ENCODE results near the gene FUCA2. TPM values are rescaled to one million over a fixed set of nuclear protein-coding genes. Genes with fewer than 3 reads are reported as not detected.
"Not testable (repeated sequence)": the region's sequence is repeated elsewhere in the genome, so short reads cannot be mapped to it uniquely, and the experiment has no call there.

FUCA2 gene
- total RNA-seq, 1 donor from 2014 or later = 19.4 TPM

- no peak for DNase-seq (ENCODE audit: extremely low spot score in 2 of 2)
- no peak for TF ChIP-seq POLR2AphosphoS5 (IDR thresholded peaks at IDR 0.05; ENCODE audit: insufficient read depth in 1 of 2, low read depth in 1 of 2)
- TF ChIP-seq POLR2A (IDR thresholded peaks at IDR 0.05) = no peak
- TF ChIP-seq, protein P1, sequence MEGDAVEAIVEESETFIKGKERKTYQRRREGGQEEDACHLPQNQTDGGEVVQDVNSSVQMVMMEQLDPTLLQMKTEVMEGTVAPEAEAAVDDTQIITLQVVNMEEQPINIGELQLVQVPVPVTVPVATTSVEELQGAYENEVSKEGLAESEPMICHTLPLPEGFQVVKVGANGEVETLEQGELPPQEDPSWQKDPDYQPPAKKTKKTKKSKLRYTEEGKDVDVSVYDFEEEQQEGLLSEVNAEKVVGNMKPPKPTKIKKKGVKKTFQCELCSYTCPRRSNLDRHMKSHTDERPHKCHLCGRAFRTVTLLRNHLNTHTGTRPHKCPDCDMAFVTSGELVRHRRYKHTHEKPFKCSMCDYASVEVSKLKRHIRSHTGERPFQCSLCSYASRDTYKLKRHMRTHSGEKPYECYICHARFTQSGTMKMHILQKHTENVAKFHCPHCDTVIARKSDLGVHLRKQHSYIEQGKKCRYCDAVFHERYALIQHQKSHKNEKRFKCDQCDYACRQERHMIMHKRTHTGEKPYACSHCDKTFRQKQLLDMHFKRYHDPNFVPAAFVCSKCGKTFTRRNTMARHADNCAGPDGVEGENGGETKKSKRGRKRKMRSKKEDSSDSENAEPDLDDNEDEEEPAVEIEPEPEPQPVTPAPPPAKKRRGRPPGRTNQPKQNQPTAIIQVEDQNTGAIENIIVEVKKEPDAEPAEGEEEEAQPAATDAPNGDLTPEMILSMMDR (IDR thresholded peaks at IDR 0.05) = no peak
- intact Hi-C loops (cut with DNase I) = no loop called here
- Histone ChIP-seq H3K27ac (no peak overlapping the region), H3K9me3 (no peaks in the 10 kb centered on the region), H3K4me1 (no peaks in the 10 kb centered on the region), H3K4me3 (no peak overlapping the region), H3K27me3 (no peaks in the 10 kb centered on the region), H3K36me3 (peaks cover 4 to 39% of the 10 kb centered on the region in 2 donors)
Observed at GRCh38 chr6:143476545-143476944, 35.0 kb downstream of the FUCA2 start.

DNA sequence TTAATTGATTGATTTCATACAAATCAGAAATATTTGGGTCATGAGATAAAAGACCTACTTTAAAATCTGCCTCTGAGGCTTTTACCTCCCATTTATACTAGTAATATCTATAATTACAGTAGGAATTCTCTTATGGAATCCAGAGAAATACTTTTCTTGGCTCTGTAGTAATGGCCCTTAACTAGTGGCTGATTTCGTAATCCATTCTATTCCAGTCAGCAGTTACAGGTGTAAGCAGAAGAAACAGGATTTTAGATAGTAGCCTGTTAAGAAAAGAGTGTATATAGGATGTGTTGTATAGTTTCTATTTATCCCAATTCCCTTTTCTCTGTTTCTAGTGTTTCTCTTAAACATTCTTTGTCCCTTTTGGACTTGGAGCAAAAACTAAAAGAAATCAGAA is 39.7 kb downstream of the FUCA2 start:
- no peak for DNase-seq (ENCODE audit: extremely low spot score in 2 of 2)
- Histone ChIP-seq H3K36me3 (peaks cover 0 to 37% of the 10 kb centered on the region in 2 donors), H3K9me3 (no peaks in the 10 kb centered on the region), H3K4me1 (no peaks in the 10 kb centered on the region), H3K4me3 (no peak overlapping the region), H3K27me3 (no peaks in the 10 kb centered on the region), H3K27ac (no peak overlapping the region)
- intact Hi-C loops (cut with DNase I) = no loop called here
- TF ChIP-seq POLR2A (IDR thresholded peaks at IDR 0.05) (no peak), POLR2AphosphoS5 (IDR thresholded peaks at IDR 0.05; ENCODE audit: insufficient read depth in 1 of 2, low read depth in 1 of 2) (no peak)
- TF ChIP-seq, protein P1 (IDR thresholded peaks at IDR 0.05) = no peak

GRCh38 chr6:143468823-143469222 is 42.7 kb downstream of the FUCA2 start:
- H3K27me3 ChIP-seq; H3K4me1 ChIP-seq; DNase-seq (ENCODE audit: extremely low spot score in 2 of 2); H3K9me3 ChIP-seq; intact Hi-C loops (cut with DNase I); H3K27ac ChIP-seq; H3K4me3 ChIP-seq: not testable (repeated sequence)
- peaks cover 0 to 33% of the 10 kb centered on the region in 2 donors for H3K36me3 ChIP-seq

- Histone ChIP-seq H3K4me1 (no peaks in the 10 kb centered on the region), H3K9me3 (no peaks in the 10 kb centered on the region), H3K36me3 (peaks cover 0 to 33% of the 10 kb centered on the region in 2 donors), H3K4me3 (no peak overlapping the region), H3K27ac (no peak overlapping the region), H3K27me3 (no peaks in the 10 kb centered on the region)
- intact Hi-C loops (cut with DNase I) = no loop called here
- DNase-seq (ENCODE audit: extremely low spot score in 2 of 2) = no peak
- TF ChIP-seq, protein P1 (IDR thresholded peaks at IDR 0.05) = no peak
- TF ChIP-seq POLR2AphosphoS5 (IDR thresholded peaks at IDR 0.05; ENCODE audit: insufficient read depth in 1 of 2, low read depth in 1 of 2) = no peak
Observed at GRCh38 chr6:143468026-143468425, 43.5 kb downstream of the FUCA2 start.

DNA sequence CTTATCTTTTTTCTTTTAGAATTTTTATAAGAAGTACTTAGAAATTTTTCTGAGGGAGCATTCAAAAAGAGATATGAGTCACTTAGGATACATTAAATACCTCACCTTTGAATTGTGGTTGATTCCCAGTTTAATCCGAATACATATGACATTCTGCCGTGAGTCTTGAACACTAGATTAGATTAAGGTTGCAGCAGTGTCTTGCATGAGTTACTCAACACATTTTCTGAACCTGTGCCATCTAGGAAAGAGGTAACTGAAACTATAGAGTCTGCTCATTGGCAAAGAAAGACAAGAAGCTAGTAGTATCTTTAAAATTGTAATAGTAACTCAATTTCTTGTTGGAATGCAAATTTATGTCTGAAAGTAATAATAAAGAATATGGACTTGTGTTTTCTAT is 46.0 kb downstream of the FUCA2 start:
- Histone ChIP-seq H3K4me1 (no peaks in the 10 kb centered on the region), H3K27ac (no peak overlapping the region), H3K4me3 (no peak overlapping the region), H3K9me3 (no peaks in the 10 kb centered on the region), H3K36me3 (peaks cover 0 to 29% of the 10 kb centered on the region in 2 donors), H3K27me3 (no peaks in the 10 kb centered on the region)
- intact Hi-C loops (cut with DNase I) = no loop called here
- TF ChIP-seq POLR2A (IDR thresholded peaks at IDR 0.05) = no peak
- TF ChIP-seq POLR2AphosphoS5 (IDR thresholded peaks at IDR 0.05; ENCODE audit: insufficient read depth in 1 of 2, low read depth in 1 of 2) = no peak
- TF ChIP-seq, protein P1 (IDR thresholded peaks at IDR 0.05) = no peak
- no peak for DNase-seq (ENCODE audit: extremely low spot score in 2 of 2)

Data from vagina (tissue), 2 donors.